ENCODE results near the gene APCDD1.

DNA sequence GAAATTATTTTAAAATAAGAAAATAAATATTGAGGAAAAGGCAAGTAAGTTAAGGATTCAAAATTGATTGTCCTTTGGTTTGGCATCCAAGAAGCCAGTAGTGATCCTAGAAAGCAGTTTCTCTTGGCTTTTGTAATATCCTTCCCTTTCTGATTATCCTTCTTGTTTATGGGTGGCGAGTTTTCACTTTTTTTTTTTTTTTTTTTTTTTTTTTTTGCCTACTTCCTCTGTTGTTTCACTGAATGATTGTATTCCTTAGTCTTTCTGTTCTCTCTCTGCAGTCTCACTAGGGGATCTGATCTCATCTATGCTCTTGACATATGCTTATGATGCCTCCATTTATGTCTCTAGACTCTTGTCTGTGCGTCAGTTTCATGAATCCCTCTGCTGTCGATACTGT lies 75.6 kb downstream of the APCDD1 start:
- TF ChIP-seq CTCF (conservative IDR thresholded peaks at IDR 0.05; ENCODE audit: low read depth, low read length) (no peak), EZH2 (IDR thresholded peaks at IDR 0.05; ENCODE audit: borderline replicate concordance, low read depth, low read length, poor library complexity, severe bottlenecking) (no peak)
